Brain microvascular endothelial cell (primary cell): Measurements from ENCODE around the gene LONP1.

Experiments
- DNase-seq: peaks from one replicate; pipeline ENCODE4 v3.0.0-alpha.2; 2020
- H3K27ac ChIP-seq: fragments of 250-450 bp; sonication (Bioruptor Pico); 2 replicates; pipeline ENCODE4 v1.5.1; 2020; ENCODE audit warnings: mild to moderate bottlenecking, moderate library complexity
- H3K27me3 ChIP-seq: fragments of 250-450 bp; sonication (Bioruptor Pico); replicated peaks from 2 replicates; pipeline ENCODE4 v1.5.1; 2020; ENCODE audit warnings: mild to moderate bottlenecking
- H3K36me3 ChIP-seq: fragments of 250-450 bp; sonication (Bioruptor Pico); replicated peaks from 2 replicates; pipeline ENCODE4 v1.5.1; 2020; ENCODE audit warnings: mild to moderate bottlenecking
- H3K4me3 ChIP-seq: 2 replicates; pipeline ENCODE4 v1.5.1; 2011; ENCODE audit warnings: low read depth, mild to moderate bottlenecking, control low read depth, low read length, moderate library complexity
- CTCF ChIP-seq: IDR thresholded peaks from 2 replicates; pipeline ENCODE4 v1.5.1; 2011; ENCODE audit warnings: low read depth, mild to moderate bottlenecking, moderate library complexity, low read length, control low read depth, inconsistent platforms; ENCODE audit errors: missing control alignments
- in situ Hi-C: cut with HindIII; loops from 2 replicates; pipeline ENCODE4 v1.10.0; 2017; ENCODE audit warnings: low sequenced_read_pairs, low pct_ligation_motif_present

Gene LONP1

GRCh38 chr19:5686326-5686646 is 33.7 kb downstream of the LONP1 start:
- Histone ChIP-seq H3K36me3 (peaks cover 3% of the 10 kb centered on the region), H3K27ac (no peak overlapping the region), H3K4me3 (peak overlapping the region; percentile 53), H3K27me3 (no peaks in the 10 kb centered on the region)
- TF ChIP-seq CTCF: no peak
- in situ Hi-C loops: no loop called here
- DNase-seq: no peak

DNA sequence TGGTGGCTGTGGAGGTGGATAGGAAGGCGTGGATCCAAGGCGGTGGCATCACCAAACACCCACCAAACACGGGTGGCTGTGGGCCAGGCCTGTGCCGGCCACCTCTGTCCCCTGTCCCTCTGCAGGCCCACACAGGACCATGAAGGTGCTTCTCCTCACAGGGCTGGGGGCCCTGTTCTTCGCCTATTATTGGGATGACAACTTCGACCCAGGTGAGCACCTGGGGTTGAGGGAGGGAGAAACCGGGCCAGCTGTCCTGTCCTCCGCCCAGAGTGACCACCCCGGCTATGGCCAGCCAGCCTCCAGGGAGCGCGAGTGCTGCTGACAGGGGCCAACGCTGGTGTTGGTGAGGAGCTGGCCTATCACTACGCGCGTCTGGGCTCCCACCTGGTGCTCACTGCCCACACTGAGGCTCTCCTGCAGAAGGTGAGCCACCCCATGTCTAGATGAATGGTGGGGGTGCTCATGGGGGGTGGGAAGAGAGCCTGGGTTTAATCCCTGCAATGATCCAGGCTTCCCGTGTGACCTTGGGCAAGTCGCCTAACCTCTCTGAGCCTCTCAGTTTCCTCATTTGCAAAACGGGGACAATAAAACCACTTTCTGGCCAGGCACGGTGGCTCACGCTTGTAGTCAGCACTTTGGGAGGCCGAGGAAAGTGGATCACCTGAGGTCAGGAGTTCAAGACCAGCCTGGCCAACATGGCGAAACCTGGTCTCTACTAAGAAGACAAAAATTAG is 35.1 kb downstream of the LONP1 start:
- TF ChIP-seq CTCF: no peak
- no peak for DNase-seq
- Histone ChIP-seq H3K27me3 (no peaks in the 10 kb centered on the region), H3K36me3 (no peaks in the 10 kb centered on the region), H3K27ac (no peak overlapping the region), H3K4me3 (no peak overlapping the region)
- in situ Hi-C loops: no loop called here

GRCh38 chr19:5683177-5683886 is 36.6 kb downstream of the LONP1 start:
- H3K27me3 ChIP-seq: no peaks in the 10 kb centered on the region
- H3K27ac ChIP-seq: no peak overlapping the region
- no peaks in the 10 kb centered on the region for H3K36me3 ChIP-seq
- no peak overlapping the region for H3K4me3 ChIP-seq
- no peak for DNase-seq
- no peak for TF ChIP-seq CTCF
- in situ Hi-C loops: no loop called here

GRCh38 chr19:5682107-5682482 is 37.9 kb downstream of the LONP1 start:
- TF ChIP-seq CTCF: no peak

DNA sequence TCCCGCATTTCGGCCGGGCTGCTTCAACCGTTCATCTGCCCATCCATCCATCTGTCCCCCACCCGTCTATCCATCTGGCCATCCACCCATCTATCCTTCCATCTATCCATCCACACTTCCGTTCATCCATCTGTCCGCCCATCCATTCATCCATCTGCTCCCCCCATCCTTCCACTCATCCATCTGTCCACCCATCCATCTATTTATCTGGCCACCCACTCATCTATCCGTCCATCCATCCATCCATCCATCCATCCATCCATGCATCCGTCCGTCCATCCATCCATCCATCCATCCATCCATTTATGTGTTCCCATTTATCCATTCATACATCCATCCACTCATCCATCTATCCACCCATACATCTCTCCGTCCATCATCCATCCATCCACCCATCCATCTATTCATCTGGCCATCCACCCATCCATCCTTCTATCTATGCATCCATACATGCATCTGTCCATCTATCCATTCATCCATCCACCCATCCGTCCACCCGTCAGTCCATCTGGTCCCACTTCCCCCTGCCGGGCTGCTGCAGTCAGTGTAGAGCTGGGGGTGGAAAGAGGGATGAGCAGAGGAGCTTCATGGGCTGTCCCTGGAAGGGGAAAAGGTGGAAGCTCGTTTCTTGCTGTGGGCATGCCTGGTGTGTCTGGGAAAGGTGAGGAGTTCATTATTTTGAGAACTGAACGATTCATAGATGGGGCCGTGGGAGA is 38.4 kb downstream of the LONP1 start:
- no peak overlapping the region for H3K27ac ChIP-seq
- no peak for DNase-seq
- no peak for TF ChIP-seq CTCF
- H3K36me3 ChIP-seq: peaks cover 6% of the 10 kb centered on the region
- H3K4me3 ChIP-seq: peak overlapping the region; percentile 94
- no peaks in the 10 kb centered on the region for H3K27me3 ChIP-seq
- in situ Hi-C loops: no loop called here

More at GRCh38 chr19:5682107-5682482, 37.9 kb downstream of the LONP1 start:
- DNase-seq: no peak
- H3K36me3 ChIP-seq: peaks cover 6% of the 10 kb centered on the region
- H3K4me3 ChIP-seq: no peak overlapping the region
- H3K27me3 ChIP-seq: no peaks in the 10 kb centered on the region
- no peak overlapping the region for H3K27ac ChIP-seq
- in situ Hi-C loops: no loop called here
